MM.1S (cell line): ENCODE results near the gene NCBP2.

ENCODE experiments used
- CTCF ChIP-seq: fragments of 300-600 bp; sonication (generic); IDR thresholded peaks from 2 replicates; pipeline ENCODE4 v1.5.1; 2016; ENCODE audit warnings: antibody characterized with exemption, low read length, mixed read lengths
- EZH2 ChIP-seq: fragments of 300-600 bp; sonication (generic); optimal IDR thresholded peaks from 2 replicates; pipeline ENCODE3; 2017; ENCODE audit warnings: low read depth, mild to moderate bottlenecking, antibody characterized with exemption, low read length, mixed read lengths

GRCh38 chr3:196896229-196896628, 46.1 kb downstream of the NCBP2 start:
- no peak for TF ChIP-seq CTCF
- TF ChIP-seq EZH2: no peak
